Stomach (tissue), 4 donors: ENCODE measurements around the gene PHF21B.
"Not testable (repeated sequence)": the region's sequence is repeated elsewhere in the genome, so short reads cannot be mapped to it uniquely, and the experiment has no call there.

Experiments
- CTCF ChIP-seq, 7 experiments: fragments of 450-650 bp in 4 of 7; fragments of 200-600 bp in 3 of 7; sonication (generic) in 3 of 7; IDR thresholded peaks; one replicate each; pipeline ENCODE4 v1.5.1; 2016 to 2019; ENCODE audit warnings: antibody characterized with exemption in 7 of 7, control low read depth in 2 of 7, mild to moderate bottlenecking in 1 of 7
- POLR2AphosphoS5 ChIP-seq, 3 donors: sonication (generic); formaldehyde crosslinking; IDR thresholded peaks; one replicate each; pipeline ENCODE4 v1.6.1; 2016; ENCODE audit warnings: antibody characterized with exemption in 3 of 3

GRCh38 chr22:44921766-44922165 lies 88.0 kb downstream of the PHF21B start:
- not testable (repeated sequence) for TF ChIP-seq POLR2AphosphoS5, CTCF (IDR thresholded peaks at IDR 0.05)
